ENCODE measurements around the gene NLRP13. TPM values are rescaled to one million over a fixed set of nuclear protein-coding genes. Genes with fewer than 3 reads are reported as not detected.
"Not testable (repeated sequence)": the region's sequence is repeated elsewhere in the genome, so short reads cannot be mapped to it uniquely, and the experiment has no call there.

Gene NLRP13
- total and polyA plus RNA-seq, 5 donors = not detected

DNA sequence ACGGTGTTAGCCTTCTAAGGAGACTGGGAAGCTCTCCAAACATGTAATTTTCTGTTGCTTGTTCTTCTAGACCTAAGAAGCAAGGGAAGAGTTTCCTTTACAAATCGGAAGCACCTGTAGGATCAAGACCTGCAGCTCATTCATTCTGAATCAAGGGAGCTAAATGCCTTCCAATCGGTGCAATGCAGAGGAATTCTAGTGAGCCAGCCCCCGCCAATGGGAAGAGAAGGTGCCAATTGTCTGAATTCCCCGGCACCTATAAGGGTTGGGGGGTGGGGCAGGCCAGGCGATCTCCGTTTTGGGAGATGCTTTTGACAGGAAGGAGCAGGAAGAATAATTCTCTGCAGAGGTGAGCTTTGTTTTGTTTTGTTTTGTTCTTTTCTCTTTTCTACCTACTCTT is 7.1 kb upstream of the NLRP13 start:
- no peak overlapping the region for H3K27ac ChIP-seq (ENCODE audit: low read length)
- peaks cover 2% of the 10 kb centered on the region for H3K9me3 ChIP-seq (ENCODE audit: control insufficient read depth, low read length)
- H3K4me3 ChIP-seq (ENCODE audit: low read length) = no peak overlapping the region
- no peaks in the 10 kb centered on the region for H3K4me1 ChIP-seq (ENCODE audit: control insufficient read depth, insufficient read depth, low read length)
- ATAC-seq = no peak
- no peak for DNase-seq
- intact Hi-C loops (cut with DNase I) = no loop called here
- WGBS = 62% methylated on average over 7 of the region's 7 CpGs
- H3K27me3 ChIP-seq (ENCODE audit: control insufficient read depth, insufficient read depth) = no peaks in the 10 kb centered on the region

DNA sequence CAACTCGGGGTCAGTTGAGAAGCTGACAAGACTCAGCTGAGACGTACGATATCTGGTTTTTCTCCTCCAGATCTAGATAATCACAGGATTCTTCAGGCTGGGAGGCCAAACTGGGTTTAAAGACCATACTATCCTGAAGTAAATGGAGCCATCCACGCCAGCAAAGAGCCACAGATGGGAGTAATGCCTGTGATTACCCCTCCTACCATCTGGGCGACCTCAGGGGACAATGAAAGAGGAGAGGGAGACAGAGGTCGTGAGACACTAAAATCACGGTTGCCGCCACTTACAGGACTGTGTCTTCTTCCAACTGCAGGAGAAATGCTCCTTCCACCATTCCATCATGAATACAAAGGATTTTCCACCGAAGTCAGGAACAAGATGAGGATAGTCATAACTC is 3.1 kb upstream of the NLRP13 start:
- intact Hi-C loops (cut with DNase I) = no loop called here
- DNase-seq (no peak), ATAC-seq (no peak)
- Histone ChIP-seq H3K4me1 (ENCODE audit: control insufficient read depth, insufficient read depth, low read length) (no peaks in the 10 kb centered on the region), H3K27me3 (ENCODE audit: control insufficient read depth, insufficient read depth) (no peaks in the 10 kb centered on the region), H3K4me3 (ENCODE audit: low read length) (no peak overlapping the region), H3K27ac (ENCODE audit: low read length) (no peak overlapping the region), H3K9me3 (ENCODE audit: control insufficient read depth, low read length) (no peaks in the 10 kb centered on the region)
- WGBS = 71% methylated on average over 9 of the region's 9 CpGs

DNA sequence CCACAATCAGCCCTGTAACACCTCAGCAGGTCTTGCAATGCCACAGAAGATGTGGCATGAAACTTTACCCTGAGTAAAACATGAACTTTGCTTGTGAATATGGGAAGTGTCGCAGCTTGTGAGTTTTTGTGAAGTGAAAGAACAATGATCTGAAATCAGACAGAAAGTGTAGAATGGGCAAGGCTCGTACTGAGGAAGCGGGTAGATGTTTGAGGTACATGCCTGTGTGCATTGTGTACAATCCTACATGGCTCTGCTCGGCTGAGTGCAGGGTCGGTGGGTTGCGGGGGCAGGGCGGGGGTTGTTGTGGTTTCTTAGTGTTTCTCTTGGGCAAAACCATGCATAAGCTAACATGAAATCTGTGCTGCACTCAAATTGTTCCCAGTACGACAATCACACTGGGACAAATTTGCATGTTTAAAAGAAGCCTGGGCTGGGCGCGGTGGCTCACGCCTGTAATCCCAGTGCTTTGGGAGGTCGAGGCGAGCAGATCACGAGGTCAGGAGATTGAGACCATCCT is 1.1 kb downstream of the NLRP13 start:
- H3K27me3 ChIP-seq (ENCODE audit: control insufficient read depth, insufficient read depth) = no peaks in the 10 kb centered on the region
- 70% methylated on average over 14 of the region's 14 CpGs for WGBS
- no peaks in the 10 kb centered on the region for H3K4me1 ChIP-seq (ENCODE audit: control insufficient read depth, insufficient read depth, low read length)
- intact Hi-C loops (cut with DNase I) = no loop called here
- H3K27ac ChIP-seq (ENCODE audit: low read length) = no peak overlapping the region
- no peaks in the 10 kb centered on the region for H3K9me3 ChIP-seq (ENCODE audit: control insufficient read depth, low read length)
- H3K4me3 ChIP-seq (ENCODE audit: low read length) = no peak overlapping the region
- no peak for ATAC-seq
- DNase-seq = no peak

DNA sequence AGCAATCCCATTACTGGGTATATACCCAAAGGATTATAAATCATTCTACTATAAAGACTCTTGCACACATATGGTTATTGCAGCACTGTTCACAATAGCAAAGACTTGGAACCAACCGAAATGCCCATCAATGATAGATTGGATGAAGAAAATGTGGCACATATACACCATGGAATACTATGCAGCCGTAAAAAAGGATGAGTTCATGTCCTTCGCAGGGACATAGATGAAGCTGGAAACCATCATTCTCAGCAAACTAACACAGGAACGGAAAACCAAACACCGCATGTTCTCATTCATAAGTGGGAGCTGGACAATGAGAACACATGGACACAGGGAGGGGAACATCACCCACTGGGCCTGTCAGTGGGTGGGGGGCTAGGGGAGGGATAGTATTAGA is 2.9 kb downstream of the NLRP13 start:
- ATAC-seq; H3K9me3 ChIP-seq (ENCODE audit: control insufficient read depth, low read length); DNase-seq; H3K4me1 ChIP-seq (ENCODE audit: control insufficient read depth, insufficient read depth, low read length); H3K4me3 ChIP-seq (ENCODE audit: low read length); H3K27me3 ChIP-seq (ENCODE audit: control insufficient read depth, insufficient read depth); H3K27ac ChIP-seq (ENCODE audit: low read length); intact Hi-C loops (cut with DNase I): not testable (repeated sequence)
- WGBS = 85% methylated on average over 5 of the region's 5 CpGs

DNA sequence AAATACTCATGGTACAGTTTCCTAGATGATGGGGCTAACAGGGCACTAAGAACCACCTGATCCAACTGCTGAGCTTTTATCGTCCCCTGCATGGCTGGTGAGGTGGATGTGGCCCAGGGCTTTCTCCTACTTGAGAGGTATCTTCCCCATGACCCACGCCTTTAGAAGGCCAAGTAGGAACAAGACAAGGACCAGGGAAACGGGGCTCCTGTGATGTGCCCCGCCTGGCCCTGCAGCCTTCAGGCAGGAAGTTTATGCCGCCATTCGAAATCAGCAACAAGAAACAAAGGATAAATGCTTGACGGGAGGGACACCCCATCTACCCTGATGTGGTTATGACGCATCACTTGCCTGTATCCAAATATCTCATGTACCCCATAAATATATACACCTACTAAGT is 4.1 kb downstream of the NLRP13 start:
- Histone ChIP-seq H3K27ac (ENCODE audit: low read length) (no peak overlapping the region), H3K27me3 (ENCODE audit: control insufficient read depth, insufficient read depth) (no peaks in the 10 kb centered on the region), H3K9me3 (ENCODE audit: control insufficient read depth, low read length) (peaks cover 3% of the 10 kb centered on the region), H3K4me3 (ENCODE audit: low read length) (no peak overlapping the region), H3K4me1 (ENCODE audit: control insufficient read depth, insufficient read depth, low read length) (no peaks in the 10 kb centered on the region)
- intact Hi-C loops (cut with DNase I) = no loop called here
- no peak for DNase-seq
- ATAC-seq = no peak
- WGBS = 71% methylated on average over 8 of the region's 8 CpGs

DNA sequence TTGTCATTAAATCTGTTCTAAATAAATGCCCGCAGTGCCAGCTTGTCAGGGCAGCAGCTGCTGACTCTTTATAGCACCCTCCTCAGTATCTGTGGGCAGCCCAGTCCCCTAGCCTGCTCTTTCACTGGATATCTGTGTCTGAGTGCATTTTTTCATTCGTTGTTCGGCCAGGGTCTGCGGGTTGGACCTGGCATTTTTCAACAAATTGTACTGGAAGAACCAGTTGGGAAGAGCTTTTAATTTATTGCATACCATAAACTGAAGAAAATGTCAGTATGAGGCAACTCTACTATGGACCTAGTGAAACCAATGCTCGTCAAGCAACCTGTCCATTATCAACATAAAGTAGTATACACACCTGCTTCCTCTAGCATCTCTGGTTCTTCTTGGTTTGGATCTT is 8.6 kb downstream of the NLRP13 start:
- intact Hi-C loops (cut with DNase I) = no loop called here
- WGBS = 69% methylated on average over 5 of the region's 5 CpGs
- Histone ChIP-seq H3K4me3 (ENCODE audit: low read length) (no peak overlapping the region), H3K9me3 (ENCODE audit: control insufficient read depth, low read length) (peaks cover 3% of the 10 kb centered on the region), H3K27me3 (ENCODE audit: control insufficient read depth, insufficient read depth) (no peaks in the 10 kb centered on the region), H3K27ac (ENCODE audit: low read length) (no peak overlapping the region), H3K4me1 (ENCODE audit: control insufficient read depth, insufficient read depth, low read length) (no peaks in the 10 kb centered on the region)
- no peak for ATAC-seq
- DNase-seq = no peak

DNA sequence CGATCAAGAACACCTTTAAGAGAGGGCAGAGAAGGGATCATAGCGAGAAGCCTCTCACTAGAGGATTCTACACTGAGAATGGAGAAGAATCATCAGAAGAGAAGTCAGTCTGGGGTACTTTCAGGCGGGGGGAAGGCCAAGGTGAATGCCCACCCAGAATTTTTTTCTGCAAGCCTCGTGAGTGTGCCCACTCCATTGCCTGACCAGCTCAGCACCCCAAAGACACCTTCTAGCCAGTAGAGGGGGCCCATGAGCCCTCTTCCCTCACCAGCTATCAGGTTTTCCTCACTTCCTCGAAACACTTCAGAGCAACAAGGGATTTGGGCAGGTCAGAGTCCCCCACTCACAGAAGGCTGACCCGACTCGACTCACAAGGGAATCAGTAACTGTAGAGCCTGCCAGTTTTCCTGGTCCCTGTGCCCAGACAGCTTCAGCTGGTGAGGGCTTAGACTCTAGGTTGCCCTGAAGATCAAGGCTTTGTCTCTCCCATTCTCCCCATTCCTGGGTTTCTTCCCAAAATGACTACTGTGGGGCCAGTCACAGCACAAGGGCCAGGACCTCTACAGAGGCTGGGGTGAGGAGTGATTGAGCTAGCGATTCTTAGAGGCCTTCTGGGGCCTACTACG is 18.4 kb downstream of the NLRP13 start:
- Histone ChIP-seq H3K9me3 (ENCODE audit: control insufficient read depth, low read length) (no peaks in the 10 kb centered on the region), H3K27me3 (ENCODE audit: control insufficient read depth, insufficient read depth) (no peaks in the 10 kb centered on the region), H3K4me1 (ENCODE audit: control insufficient read depth, insufficient read depth, low read length) (no peaks in the 10 kb centered on the region), H3K27ac (ENCODE audit: low read length) (no peak overlapping the region), H3K4me3 (ENCODE audit: low read length) (no peak overlapping the region)
- intact Hi-C loops (cut with DNase I) = no loop called here
- DNase-seq (no peak), ATAC-seq (no peak)
- 46% methylated on average over 9 of the region's 9 CpGs for WGBS

DNA sequence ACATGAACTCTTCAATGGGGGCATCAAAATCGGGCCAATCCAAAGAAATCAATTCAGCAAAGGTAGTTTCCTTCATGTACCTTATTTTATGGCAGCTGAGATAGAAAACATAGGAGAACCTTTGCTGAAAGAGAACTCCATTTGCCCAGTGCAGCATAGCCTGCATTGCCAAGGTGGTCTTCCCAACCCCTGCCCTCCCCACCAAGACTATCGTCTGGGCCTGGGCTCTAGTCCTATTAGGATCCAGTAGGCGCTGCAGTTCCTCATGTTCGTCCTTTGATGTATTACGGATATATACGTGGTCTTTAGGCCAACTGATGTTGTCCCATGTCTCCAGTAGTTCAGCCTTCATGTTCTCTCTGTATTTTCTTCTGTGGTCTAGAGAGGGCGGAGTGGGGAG is 19.2 kb downstream of the NLRP13 start:
- Histone ChIP-seq H3K27ac (ENCODE audit: low read length) (no peak overlapping the region), H3K9me3 (ENCODE audit: control insufficient read depth, low read length) (no peaks in the 10 kb centered on the region), H3K4me1 (ENCODE audit: control insufficient read depth, insufficient read depth, low read length) (no peaks in the 10 kb centered on the region), H3K27me3 (ENCODE audit: control insufficient read depth, insufficient read depth) (no peaks in the 10 kb centered on the region), H3K4me3 (ENCODE audit: low read length) (no peak overlapping the region)
- ATAC-seq = no peak
- no peak for DNase-seq
- intact Hi-C loops (cut with DNase I) = no loop called here
- 80% methylated on average over 7 of the region's 7 CpGs for WGBS

DNA sequence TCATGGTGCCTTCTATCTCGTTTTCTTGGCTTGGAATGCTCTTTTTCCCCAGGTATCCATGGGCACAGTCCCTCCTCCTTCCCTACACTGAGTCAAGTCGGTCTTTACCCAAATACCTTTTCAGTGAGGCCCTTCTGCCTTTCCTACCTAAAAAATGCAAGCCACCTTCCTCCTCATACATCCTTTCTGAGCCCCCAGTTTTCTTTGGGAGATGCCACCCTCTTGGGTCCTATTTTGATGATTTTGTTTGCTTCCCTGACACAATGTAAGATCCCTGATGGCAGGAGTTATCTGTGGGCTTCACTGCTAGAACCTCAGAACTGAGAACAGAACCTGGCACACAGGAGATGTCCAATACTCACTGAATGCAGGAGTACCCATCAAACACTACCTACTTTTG is 22.3 kb downstream of the NLRP13 start:
- ATAC-seq = no peak
- H3K4me1 ChIP-seq (ENCODE audit: control insufficient read depth, insufficient read depth, low read length) = no peaks in the 10 kb centered on the region
- no peaks in the 10 kb centered on the region for H3K27me3 ChIP-seq (ENCODE audit: control insufficient read depth, insufficient read depth)
- WGBS = 35% methylated on average over 2 of the region's 2 CpGs
- H3K9me3 ChIP-seq (ENCODE audit: control insufficient read depth, low read length) = no peaks in the 10 kb centered on the region
- DNase-seq = no peak
- no peak overlapping the region for H3K27ac ChIP-seq (ENCODE audit: low read length)
- H3K4me3 ChIP-seq (ENCODE audit: low read length) = no peak overlapping the region
- intact Hi-C loops (cut with DNase I) = no loop called here

DNA sequence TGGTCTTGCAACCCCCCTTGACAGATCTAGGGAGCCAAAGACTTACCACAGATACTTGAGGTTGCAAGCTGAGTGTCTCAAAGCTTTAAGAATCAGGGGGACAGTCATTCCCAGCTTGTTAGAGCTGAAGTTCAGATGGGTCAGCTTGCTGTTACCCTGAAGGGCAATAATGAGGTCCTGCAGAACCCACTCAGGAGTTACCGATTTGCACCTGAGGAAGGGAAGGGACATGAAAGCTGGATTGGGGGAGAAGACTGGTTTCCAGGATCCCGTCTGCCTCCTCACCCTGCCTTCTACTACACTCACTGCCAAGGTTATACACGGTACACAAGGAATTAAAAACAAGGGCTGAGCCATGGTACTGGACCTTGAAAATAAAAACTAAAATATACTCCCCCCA is 24.4 kb downstream of the NLRP13 start:
- ATAC-seq (no peak), DNase-seq (no peak)
- Histone ChIP-seq H3K9me3 (ENCODE audit: control insufficient read depth, low read length) (no peaks in the 10 kb centered on the region), H3K4me3 (ENCODE audit: low read length) (no peak overlapping the region), H3K27me3 (ENCODE audit: control insufficient read depth, insufficient read depth) (no peaks in the 10 kb centered on the region), H3K4me1 (ENCODE audit: control insufficient read depth, insufficient read depth, low read length) (no peaks in the 10 kb centered on the region), H3K27ac (ENCODE audit: low read length) (no peak overlapping the region)
- intact Hi-C loops (cut with DNase I) = no loop called here
- 80% methylated on average over 3 of the region's 3 CpGs for WGBS

DNA sequence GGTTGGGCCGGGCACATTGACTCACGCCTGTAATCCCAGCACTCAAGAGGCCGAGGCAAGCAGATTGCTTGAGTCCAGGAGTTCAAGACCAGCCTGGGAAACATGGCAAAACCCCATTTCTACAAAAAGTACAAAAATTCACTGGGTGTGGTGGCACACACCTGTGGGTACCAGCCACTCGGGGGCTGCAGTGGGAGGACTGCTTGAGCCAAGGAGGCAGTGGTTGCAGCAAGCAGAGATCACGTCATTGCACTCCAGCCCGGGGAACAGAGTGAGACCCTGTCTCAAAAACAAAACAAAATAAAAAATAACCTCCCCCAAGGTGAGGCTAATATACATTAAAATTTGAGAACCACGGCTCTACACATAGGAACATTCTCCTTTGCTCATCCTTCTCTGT is 24.9 kb downstream of the NLRP13 start:
- ATAC-seq = no peak
- Histone ChIP-seq H3K9me3 (ENCODE audit: control insufficient read depth, low read length) (no peaks in the 10 kb centered on the region), H3K27me3 (ENCODE audit: control insufficient read depth, insufficient read depth) (no peaks in the 10 kb centered on the region), H3K4me1 (ENCODE audit: control insufficient read depth, insufficient read depth, low read length) (no peaks in the 10 kb centered on the region), H3K4me3 (ENCODE audit: low read length) (no peak overlapping the region), H3K27ac (ENCODE audit: low read length) (no peak overlapping the region)
- DNase-seq = no peak
- 75% methylated on average over 7 of the region's 7 CpGs for WGBS
- intact Hi-C loops (cut with DNase I) = no loop called here

Data from right cardiac atrium (tissue), 5 donors.